ENCODE results near the gene BCAT1. TPM values are rescaled to one million over a fixed set of nuclear protein-coding genes. Genes with fewer than 3 reads are reported as not detected.

BCAT1 gene
- total and polyA plus RNA-seq, 2 of the 8 experiments (the other 6 are each of a cell fraction or from before 2014, with no cell fraction given): 19.7 to 263 TPM

DNA sequence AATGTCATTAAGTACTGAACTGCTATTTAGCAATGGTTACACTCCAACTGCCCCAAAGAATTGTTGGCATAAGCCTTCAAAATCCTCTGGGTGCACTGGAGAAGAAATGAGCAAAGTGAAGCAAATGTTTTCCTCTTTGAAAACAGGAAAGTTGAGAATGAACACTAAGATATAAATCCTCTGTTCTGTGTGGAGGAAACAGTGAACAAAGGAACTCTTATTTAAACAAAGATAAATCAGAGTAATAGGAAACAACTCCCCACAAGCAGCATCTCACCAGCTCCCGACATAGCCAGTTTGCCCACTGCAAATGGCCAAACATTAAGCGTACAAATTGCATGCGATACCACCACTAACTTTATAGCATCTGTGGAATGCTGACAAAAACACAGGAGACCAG lies 54.0 kb downstream of the BCAT1 start:
- DNase-seq (ENCODE audit: low read depth in 1 of 2, low spot score in 2 of 2) (no peak), FAIRE-seq (no peak)
- no peaks in the 10 kb centered on the region for H3K27me3 ChIP-seq (replicated peaks in 1 of 4; ENCODE audit: control insufficient read depth in 3 of 4, extremely low read depth in 1 of 4, insufficient read depth in 3 of 4, low read length in 3 of 4)
- H2BK20ac ChIP-seq (ENCODE audit: low read length): no peak overlapping the region
- H2BK5ac ChIP-seq (ENCODE audit: low read depth, low read length): no peak overlapping the region
- peaks cover 1 to 3% of the 10 kb centered on the region in 2 experiments for H4K20me1 ChIP-seq (replicated peaks in 1 of 2; ENCODE audit: control insufficient read depth in 1 of 2, insufficient read depth in 2 of 2, low read length in 2 of 2)
- H2BK120ac ChIP-seq (replicated peaks; ENCODE audit: low read depth, low read length): no peak overlapping the region
- 100% methylated on average over 3 of the region's 3 CpGs; no CpG with 5 or more reads in 1 of the 2 experiments for WGBS, 2 experiments (ENCODE audit: extremely low coverage in 1 of 2, insufficient coverage in 1 of 2, insufficient read length in 1 of 2, insufficient replicate concordance in 2 of 2, low coverage in 1 of 2, low lambda C conversion rate in 2 of 2, missing lambda C conversion rate in 1 of 2)
- H3K18ac ChIP-seq (ENCODE audit: extremely low read depth, low read length): no peak overlapping the region
- no peaks in the 10 kb centered on the region for H3K79me1 ChIP-seq (ENCODE audit: low read depth, low read length)
- no peak overlapping the region for H3K4me2 ChIP-seq (ENCODE audit: insufficient read depth in 1 of 2, low read depth in 2 of 2, low read length in 2 of 2)
- peaks cover 2 to 68% (median 15%) of the 10 kb centered on the region in 4 experiments; a peak in 7 of 8 replicates for H3K36me3 ChIP-seq (ENCODE audit: control insufficient read depth in 2 of 4, insufficient read depth in 4 of 4, low read length in 3 of 4)
- H3K14ac ChIP-seq (ENCODE audit: insufficient read length): no peak overlapping the region
- H3K4me1 ChIP-seq (replicated peaks in 1 of 4; ENCODE audit: control insufficient read depth in 3 of 4, insufficient read depth in 4 of 4, low read length in 3 of 4): no peaks in the 10 kb centered on the region
- H3K27ac ChIP-seq (ENCODE audit: low read depth, low read length): no peak overlapping the region
- ChIA-PET POLR2A (ENCODE audit: partially characterized antibody) (interaction anchor here (0.7 to 1.7 kb wide), 4 partner anchors 11 to 21 kb away, joined by 3 read pairs; no protein-coding TSS in a partner anchor), CTCF (ENCODE audit: partially characterized antibody) (interaction anchor here (0.6 to 0.9 kb wide), 2 partner anchors 77 to 502 kb away, joined by 3 read pairs; no protein-coding TSS in a partner anchor)
- no peak overlapping the region for H3K9ac ChIP-seq (replicated peaks in 1 of 4; ENCODE audit: extremely low read depth in 1 of 4, low read depth in 3 of 4, low read length in 3 of 4)
- peaks cover 0 to 52% of the 10 kb centered on the region in 2 experiments; a peak in 2 of 4 replicates for H3K79me2 ChIP-seq (ENCODE audit: control insufficient read depth in 1 of 2, insufficient read depth in 2 of 2, low read length in 2 of 2)
- no peaks in the 10 kb centered on the region for H3K23me2 ChIP-seq (ENCODE audit: low read depth, low read length)
- H3K9me3 ChIP-seq (ENCODE audit: insufficient read depth in 2 of 2, low read depth in 1 of 2, low read length in 1 of 2): no peaks in the 10 kb centered on the region
- H4K8ac ChIP-seq (ENCODE audit: extremely low read depth, insufficient read depth, low read length): no peak overlapping the region
- no peak overlapping the region for H2AK5ac ChIP-seq (ENCODE audit: low read depth, low read length)
- no peak overlapping the region for H4K5ac ChIP-seq (ENCODE audit: insufficient read length, low read depth, low read length)
- no peak overlapping the region for H3K23ac ChIP-seq (ENCODE audit: insufficient read length)
- H2AFZ ChIP-seq (ENCODE audit: low read length): no peak overlapping the region
- no peak overlapping the region for H2BK12ac ChIP-seq (ENCODE audit: low read depth, low read length)
- no peak overlapping the region for H3K4me3 ChIP-seq (ENCODE audit: extremely low read depth in 1 of 4, insufficient read depth in 2 of 4, low read depth in 3 of 4, low read length in 4 of 4)
- H4K91ac ChIP-seq (replicated peaks; ENCODE audit: insufficient read length, low read length): no peak overlapping the region
- no peak overlapping the region for H3K56ac ChIP-seq (replicated peaks; ENCODE audit: insufficient read length, low read depth, low read length)
- TF ChIP-seq ZNF274 (IDR thresholded peaks at IDR 0.05; ENCODE audit: borderline replicate concordance, extremely low read depth, low read length) (no peak), SIN3A (conservative IDR thresholded peaks at IDR 0.05 in 1 of 2, IDR thresholded peaks at IDR 0.05 in 1 of 2; ENCODE audit: low read depth in 1 of 2, low read length in 2 of 2) (no peak), TBP (IDR thresholded peaks at IDR 0.05; ENCODE audit: low read depth, low read length) (no peak)
- no peak overlapping the region for H3K4ac ChIP-seq (replicated peaks; ENCODE audit: insufficient read length, low read depth, low read length)
- H2BK15ac ChIP-seq (ENCODE audit: low read length): no peak overlapping the region

Data from H1 (cell line).